ENCODE data around the gene PRSS56. TPM values are rescaled to one million over a fixed set of nuclear protein-coding genes. Genes with fewer than 3 reads are reported as not detected.
A peak's percentile ranks its signal among the peaks of the same experiment; 100 is the strongest.
"Not testable (repeated sequence)": the region's sequence is repeated elsewhere in the genome, so short reads cannot be mapped to it uniquely, and the experiment has no call there.

Gene PRSS56
- total RNA-seq, 1 donor from 2014 or later, result not detected

DNA sequence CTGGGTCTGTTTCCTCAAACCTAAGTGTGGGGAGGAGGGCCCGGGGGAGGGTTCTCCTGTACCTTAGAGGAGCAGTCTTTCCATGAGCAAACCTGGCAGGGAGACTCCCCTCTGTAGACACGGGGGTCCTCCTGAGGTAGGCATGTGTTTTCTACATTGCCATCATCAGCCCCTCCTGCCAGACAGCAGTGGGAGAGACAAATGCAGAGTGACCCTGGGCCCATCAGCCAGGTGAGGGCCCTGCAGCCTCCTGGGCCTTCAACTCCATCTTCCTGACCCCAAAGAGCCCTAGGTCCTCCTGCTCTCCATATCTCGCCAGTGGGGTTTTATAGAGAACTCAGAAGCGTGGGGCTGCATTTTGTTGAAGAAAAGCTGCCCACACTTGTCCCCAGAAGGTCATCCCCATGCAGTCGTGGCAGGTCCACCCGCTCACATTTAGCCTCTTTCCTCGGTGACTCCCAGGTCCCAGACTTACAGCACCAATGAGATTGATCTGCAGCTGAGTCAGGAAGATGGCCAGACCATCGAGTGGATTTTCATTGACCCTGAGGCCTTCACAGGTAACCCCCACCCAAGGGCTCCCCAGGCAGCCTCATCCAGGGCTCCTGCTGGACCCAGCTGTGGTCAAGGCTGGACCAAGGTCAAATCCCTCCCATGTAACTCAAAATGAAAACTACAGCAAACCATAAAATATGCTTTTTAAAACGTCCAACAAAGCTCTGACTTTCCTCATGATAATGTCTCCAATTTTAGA lies 21.9 kb downstream of the PRSS56 start:
- no peak for DNase-seq (ENCODE audit: low spot score)

DNA sequence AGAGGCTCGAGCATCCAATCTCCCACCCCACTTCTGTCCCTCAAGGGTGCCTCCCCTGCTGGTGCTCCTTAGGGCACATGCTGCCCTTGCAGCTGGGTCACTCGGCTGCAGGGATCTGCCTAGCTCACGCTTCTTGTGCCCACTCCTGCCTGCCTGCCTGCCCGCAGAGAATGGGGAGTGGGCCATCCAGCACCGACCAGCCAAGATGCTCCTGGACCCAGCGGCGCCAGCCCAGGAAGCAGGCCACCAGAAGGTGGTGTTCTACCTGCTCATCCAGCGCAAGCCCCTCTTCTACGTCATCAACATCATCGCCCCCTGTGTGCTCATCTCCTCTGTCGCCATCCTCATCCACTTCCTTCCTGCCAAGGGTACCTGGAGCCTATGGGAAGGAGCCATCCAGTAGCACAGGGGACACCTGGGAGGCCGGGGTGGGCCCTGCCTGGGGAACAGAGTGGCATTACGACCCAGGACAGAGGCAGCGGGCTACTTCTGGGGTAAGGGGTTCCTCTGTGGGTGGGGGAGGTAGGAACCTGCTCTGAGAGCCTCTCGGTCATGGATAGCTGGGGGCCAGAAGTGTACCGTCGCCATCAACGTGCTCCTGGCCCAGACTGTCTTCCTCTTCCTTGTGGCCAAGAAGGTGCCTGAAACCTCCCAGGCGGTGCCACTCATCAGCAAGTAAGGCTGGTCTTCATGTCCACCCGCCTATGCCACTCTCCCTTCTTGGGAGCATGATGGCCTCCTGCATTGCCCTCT lies 22.7 kb downstream of the PRSS56 start:
- no peak for DNase-seq (ENCODE audit: low spot score)

DNA sequence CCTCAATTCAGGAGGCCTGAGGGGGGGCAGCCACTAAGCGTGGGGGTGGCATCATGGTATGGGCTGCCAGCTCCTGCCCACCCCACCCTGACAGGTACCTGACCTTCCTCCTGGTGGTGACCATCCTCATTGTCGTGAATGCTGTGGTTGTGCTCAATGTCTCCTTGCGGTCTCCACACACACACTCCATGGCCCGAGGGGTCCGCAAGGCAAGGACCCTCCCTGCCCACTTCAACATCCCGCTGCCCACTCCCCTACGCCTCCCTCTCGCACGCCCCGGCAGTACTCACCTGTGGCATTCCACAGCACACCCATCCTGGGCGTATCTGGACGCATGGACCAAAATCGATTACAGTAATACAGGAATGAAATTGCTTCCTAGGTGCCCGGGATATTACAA lies 23.3 kb downstream of the PRSS56 start:
- no peak for DNase-seq (ENCODE audit: low spot score)

DNA sequence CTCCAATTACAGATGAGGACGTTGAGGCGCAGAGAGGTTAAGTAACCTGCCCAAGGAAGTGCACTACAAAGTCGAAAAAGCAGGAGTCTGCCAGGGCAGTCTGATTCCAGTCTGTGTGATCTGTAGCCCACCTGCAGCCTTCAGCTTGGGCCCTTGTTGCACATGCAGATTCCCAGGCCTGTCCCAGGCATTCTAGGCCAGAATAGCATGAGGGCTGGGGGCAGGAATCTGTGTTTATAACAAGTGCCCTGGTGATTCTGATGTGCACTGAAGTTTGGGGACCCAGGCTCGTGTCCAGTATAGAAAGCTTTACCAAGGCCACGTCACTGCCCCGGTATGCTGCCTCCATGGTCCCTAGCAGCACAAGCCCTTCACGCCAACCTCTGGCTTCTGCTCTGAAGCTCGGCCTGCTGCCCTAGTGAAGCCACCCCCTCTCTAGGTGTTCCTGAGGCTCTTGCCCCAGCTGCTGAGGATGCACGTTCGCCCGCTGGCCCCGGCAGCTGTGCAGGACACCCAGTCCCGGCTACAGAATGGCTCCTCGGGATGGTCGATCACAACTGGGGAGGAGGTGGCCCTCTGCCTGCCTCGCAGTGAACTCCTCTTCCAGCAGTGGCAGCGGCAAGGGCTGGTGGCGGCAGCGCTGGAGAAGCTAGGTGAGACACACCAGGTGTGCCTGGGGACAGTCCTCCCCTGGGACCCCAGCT lies 23.9 kb downstream of the PRSS56 start:
- no peak for DNase-seq (ENCODE audit: low spot score)

DNA sequence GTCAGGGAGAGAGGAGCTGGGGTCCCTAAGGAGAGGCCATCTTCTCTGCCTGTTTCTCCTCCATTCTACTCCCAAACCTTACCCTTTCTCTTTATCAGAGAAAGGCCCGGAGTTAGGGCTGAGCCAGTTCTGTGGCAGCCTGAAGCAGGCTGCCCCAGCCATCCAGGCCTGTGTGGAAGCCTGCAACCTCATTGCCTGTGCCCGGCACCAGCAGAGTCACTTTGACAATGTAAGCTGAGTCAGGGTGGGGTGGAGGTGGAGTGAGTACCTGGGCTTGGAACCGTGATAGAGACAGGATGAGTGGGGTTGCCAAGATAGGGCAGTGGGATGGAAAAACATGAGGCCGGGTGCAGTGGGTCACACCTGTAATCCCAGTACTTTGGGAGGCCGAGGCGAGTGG lies 24.5 kb downstream of the PRSS56 start:
- no peak for DNase-seq (ENCODE audit: low spot score)

DNA sequence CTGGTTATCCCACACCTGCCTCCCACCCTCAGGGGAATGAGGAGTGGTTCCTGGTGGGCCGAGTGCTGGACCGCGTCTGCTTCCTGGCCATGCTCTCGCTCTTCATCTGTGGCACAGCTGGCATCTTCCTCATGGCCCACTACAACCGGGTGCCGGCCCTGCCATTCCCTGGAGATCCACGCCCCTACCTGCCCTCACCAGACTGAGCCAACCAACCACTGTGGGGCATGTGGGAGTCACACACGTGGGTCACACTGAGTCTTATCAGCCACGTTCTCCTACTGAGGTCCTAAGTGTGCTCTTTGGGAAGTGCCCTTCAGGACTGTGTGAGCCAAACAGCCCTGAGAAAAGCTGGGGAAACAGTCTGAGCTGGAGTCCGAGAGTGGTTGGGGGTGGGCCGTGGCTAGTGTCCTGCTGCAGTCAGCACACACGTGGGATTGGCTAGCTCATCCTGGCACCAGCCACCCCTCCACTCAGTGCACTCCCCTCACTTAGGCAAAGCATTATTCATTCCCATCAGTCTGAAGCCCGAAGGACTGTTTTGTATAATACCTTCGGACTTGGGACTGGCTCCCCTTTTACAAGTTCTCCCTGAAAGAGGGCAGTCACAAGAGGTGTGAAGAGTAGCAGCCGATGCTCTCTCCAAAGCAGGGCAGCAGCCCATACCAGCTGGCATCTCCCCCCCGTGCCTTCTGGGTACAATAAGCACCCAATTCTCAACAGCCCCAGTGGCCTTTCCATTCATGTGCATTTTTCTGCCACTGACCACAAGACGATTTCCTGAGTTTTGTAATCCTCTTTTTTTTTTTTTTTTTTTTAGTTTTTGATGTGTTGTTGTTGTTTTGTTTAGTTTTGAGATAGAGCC lies 25.6 kb downstream of the PRSS56 start:
- DNase-seq (ENCODE audit: low spot score), result no peak

DNA sequence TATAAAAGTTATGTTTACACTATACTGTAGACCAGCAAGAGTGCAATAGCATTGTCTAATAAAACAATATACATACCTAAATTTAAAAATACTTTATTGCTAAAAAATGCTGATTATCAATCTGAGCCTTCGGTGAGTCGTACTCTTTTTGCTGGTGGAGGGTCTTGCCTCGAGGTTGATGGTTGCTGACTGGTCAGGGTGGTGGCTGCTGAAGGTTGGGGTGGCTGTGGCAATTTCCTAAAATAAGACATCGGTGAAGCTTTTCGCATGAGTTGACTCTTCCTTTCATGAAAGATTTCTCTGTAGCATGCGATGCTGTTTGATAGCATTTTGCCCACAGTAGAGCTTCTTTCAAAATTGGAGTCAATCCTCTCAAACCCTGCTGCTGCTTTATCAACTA lies 27.8 kb downstream of the PRSS56 start:
- DNase-seq (ENCODE audit: low spot score), result no peak

DNA sequence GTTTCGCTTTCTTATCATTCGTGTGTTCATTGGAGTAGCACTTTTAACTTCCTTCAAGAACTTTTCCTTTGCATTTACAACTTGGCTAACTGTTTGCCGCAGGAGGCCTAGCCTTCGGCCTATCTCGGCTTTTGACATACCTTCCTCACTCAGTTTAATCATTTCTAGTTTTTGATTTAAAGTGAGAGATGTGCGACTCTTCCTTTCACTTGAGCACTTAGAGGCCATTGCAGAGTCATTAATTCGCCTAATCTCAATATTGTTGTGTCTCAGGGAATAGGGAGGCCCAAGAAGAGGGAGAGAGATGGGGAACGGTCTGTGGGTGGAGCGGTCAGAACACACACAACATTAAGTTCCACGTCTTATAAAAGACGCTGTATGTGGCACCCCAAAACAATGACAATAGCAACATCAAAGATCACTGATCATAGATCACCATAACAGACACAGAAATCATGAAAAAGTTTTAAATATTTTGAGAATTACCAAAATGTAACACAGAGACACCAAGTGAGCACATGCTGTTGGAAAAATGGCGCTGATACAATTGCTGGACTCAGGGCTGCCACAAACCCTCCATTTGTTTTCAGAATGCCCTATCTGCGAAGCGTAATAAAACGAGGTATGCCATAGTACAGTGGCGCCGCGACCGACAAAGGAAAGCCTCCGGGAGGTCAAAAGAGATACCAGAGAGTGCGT lies 29.6 kb downstream of the PRSS56 start:
- no peak for DNase-seq (ENCODE audit: low spot score)

DNA sequence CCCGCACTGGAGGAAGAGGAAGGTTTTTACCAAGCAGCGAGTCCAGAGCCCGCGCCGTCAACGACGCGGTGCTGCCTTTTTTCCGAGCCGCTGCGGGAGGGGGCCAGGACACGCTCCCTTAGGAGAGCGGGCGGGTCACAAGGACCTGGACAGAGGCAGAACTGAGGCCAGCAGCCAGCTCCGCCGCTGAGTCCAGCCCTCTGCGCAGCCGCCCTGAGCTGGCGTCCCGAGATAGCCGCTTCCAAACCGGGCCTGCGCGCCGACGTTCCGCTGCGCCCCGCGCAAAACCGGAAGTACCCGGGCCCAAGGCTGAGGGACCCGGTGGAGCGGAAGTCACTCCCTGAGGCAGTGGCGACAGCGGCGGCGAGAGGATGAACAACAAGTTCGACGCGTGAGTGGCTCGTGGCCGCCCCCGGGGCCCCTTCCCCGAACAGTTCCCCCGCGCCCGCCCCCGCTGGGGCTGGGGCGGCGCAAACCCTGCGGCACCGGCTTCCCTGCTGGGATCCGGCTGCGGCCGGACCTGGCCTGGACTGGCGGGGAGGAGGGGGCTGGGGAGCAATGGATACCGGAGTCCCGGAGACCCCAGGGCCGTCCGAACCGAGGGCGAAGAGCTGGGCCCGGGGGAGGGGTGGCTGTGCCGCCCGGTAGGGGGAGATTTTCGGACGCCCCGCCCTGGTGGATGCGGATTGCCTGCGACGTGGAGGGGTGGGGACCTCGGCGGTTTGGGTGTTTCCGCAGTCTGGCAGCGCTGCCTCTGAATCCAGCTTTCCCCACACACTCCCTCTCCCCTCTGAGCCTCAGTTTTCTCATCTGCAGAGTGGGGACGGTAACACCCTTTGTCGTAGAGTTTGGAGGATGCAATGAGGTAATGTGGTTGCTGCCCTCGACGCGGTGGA lies 30.4 kb downstream of the PRSS56 start, which contains the start of the genes EIF4E2 and TIGD1:
EIF4E2 (plus strand) TSS at position 336 of the 896 bp plus-strand sequence; CDS start at position 372, 36 bp downstream.
TIGD1 (minus strand) TSS at position 204 of the 896 bp plus-strand sequence. CDS start 675 bp downstream, outside the sequence.
- DNase-seq (ENCODE audit: low spot score), result peak; percentile 97

DNA sequence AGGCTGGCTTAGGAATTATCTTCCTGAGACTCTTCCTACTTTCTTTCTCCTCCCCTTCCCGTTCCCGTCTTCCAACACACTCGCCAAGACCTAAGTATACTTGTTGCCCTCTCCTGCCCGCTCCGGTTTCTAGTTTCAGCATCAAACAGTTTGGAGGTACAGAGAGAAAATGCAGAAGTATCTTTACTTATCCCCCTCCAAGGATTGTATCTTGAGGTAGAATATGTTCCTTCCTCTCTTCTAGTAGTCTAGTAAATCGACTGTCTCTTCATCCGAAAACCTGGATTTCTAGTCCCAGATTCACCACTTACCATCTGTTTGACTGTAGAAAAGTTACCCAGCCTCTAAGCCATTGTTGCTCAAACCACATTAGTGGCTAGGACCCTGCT lies 31.1 kb downstream of the PRSS56 start:
- DNase-seq (ENCODE audit: low spot score), result no peak

DNA sequence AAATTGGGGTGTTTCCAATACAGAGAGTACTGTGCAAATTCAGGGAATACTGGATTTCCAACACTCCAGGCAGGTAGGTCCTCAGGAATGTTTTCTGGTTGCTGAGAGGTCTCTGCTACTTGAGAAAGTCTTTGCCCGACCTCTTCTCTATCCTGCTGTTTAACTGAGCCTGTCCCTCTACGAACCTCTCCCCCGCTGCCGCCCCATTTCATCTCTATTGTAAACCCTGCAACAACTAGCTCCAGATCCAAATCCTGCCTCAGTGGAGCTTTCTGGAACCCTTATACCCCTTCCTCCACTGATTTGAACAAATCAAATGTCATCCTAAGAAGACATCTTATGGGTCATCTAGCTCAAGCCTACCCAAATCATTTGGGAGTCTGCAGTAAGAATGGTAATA lies 31.6 kb downstream of the PRSS56 start:
- no peak for DNase-seq (ENCODE audit: low spot score)

DNA sequence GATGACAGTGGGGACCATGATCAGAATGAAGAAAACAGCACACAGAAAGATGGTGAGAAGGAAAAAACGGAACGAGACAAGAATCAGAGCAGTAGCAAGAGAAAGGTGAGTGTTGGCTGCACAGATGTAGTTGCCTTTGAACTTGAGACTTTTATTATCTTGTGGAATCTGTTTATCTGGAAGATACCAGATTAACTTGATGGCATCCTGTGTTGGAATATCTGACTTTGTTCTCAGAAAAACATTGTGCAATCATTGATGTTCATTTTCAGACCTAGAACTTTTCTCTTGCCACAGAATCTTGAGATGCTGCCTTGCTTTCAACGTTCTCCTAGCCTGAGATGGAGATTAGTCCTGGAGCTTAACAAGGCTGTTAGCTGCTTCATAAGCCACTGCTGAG lies 36.2 kb downstream of the PRSS56 start:
- DNase-seq (ENCODE audit: low spot score), result no peak

DNA sequence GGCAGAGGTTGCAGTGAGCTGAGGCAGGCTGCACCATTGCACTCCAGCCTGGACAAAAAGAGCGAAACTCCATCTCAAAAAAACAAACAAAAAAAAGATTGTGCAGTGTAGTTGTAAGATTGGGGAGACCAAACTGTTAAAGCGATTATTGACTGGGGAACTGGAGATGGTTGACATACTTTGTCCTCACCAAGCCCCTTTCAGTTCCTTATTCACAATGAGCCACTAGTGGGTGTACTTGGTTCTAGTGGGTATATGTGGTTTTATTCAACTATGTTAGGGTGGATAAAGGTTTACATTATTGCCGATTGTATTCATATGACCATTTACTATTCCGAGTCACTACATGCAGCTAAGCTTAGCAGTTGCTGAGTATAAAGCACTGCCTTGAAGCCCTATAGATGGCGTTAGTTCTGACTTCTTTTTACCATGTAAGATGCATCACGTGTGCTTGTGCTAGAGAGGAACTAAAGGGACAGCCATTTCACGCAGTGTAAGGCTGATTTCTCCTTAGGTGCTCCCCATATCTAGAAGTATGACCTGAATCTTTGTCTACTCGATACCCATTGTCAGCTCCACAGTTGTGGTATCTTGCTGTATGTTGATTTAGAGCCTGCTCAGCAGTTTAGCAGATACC lies 42.4 kb downstream of the PRSS56 start:
- no peak for DNase-seq (ENCODE audit: low spot score)

DNA sequence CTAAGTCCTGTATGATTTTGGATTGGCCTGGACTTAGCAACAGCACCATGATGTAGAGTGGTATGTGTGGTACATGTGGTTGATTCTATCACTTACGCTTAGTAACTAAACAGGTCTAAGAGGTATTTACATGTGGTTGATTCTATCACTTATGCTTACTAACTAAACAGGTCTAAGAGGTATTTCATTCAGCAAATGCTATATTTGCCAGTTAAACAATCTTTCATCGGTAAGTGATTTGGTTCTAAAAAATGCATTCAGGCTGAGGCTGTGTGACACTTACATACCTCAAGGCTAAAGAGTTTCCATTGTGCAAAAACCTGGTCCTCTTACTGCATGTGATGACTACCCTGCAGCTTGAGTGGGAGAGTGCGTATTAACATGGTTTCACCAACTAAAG lies 43.4 kb downstream of the PRSS56 start:
- no peak for DNase-seq (ENCODE audit: low spot score)

DNA sequence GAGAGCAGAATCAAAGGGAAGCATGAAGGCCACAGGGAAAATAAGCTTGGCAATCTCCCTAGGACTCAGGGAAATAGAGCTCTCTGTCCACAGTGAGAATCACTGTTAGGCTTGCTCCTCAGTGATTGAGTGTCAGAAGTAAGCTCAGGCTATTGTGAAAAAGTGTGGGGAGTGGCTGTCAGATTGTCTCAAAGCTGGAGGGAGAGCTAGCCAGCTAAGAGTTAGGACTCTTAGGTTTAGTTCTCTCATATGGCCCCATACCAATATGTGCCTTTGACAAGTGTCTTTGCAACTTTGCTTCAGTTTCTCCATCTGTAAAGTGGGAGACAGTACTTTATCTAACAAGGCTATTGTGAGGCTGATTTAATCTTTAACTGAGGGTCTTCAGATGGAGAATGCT lies 47.5 kb downstream of the PRSS56 start:
- DNase-seq (ENCODE audit: low spot score), result no peak

DNA sequence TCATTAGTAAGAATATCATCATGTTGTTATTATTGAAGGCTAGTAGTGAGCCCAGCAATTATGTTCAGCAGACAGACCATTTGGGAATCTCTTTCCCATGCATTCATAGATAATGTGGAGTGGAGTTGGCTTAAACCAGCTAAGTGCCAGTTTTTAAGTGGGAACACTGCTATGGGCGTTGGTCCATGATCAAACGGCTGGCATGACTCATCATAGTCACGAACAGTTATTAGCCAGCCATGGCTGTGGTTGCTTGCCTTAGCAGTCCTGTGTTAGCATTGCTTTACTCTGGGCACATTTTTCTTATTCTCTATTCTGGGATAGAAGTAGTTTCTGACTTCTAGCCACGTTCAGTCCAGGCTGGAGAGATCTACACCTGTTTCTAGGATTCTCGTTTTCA lies 48.0 kb downstream of the PRSS56 start:
- DNase-seq (ENCODE audit: low spot score), result no peak

DNA sequence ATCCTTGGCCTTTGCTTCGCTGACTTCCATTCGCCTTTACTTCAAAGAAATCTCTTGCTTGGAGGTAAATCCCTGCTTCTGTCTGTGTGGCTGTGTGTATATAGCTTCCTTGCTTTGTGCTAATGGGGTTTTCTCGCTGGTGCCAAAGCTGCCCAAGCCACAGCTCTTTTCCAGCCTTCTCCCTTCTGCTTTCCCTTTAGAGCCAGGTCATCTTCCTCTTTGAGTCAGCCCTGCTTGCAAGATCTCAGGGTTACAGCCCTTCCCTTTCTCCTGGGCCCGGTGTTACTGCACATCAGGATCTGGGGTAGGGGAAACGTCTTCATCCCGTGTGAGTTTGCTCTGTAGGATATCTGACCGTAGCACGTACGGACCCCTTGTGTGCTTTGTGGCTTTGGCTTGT lies 49.4 kb downstream of the PRSS56 start:
- no peak for DNase-seq (ENCODE audit: low spot score)

DNA sequence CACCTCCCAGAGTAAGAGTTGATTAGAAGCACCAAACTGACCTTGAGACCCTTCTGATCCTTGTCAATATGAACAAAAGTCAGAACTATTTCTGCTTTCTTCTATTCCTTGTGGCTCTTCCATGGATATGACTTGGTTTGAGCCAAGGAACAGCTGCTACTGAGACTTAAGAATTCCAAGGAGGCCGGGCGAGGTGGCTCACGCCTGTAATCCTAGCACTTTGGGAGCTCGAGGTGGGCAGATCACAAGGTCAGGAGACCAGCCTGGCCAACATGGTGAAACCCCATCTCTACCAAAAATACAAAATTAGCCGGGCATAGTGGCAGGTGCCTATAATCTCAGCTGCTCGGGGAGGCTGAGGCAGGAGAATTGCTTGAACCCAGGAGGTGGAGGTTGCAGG lies 50.3 kb downstream of the PRSS56 start:
- DNase-seq (ENCODE audit: low spot score), result not testable (repeated sequence)

DNA sequence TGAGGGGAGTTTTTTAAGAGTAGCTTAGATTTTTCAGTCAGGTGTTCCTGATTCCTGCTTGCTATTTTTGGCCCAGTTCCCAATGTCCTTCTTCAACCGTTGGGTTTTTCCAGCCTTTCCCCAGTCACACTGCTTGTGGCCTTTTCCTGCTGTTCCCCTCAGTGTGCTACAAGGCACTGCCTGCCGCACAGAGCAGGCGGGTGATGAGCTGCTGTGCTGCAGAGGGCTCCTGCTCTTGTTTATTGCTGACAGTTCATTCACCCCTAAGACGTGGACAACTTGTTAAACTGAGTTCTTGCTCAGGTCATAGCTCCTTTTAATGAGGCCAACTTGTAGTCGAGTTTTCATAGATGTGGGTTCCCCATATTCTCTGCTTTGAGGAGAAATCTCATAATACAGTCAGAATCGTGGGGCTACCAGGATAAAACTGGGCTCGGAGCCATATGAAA lies 50.9 kb downstream of the PRSS56 start:
- DNase-seq (ENCODE audit: low spot score), result no peak
